DMS 273 (cell line): ENCODE measurements around the gene TSPAN31.
"Not testable (repeated sequence)": the region's sequence is repeated elsewhere in the genome, so short reads cannot be mapped to it uniquely, and the experiment has no call there.

ENCODE experiments used
- DNase-seq: peaks from one replicate; lab custom pipeline; 2025; ENCODE audit not compliant: unreplicated experiment; lab: John Stamatoyannopoulos, UW

The TSPAN31 gene

GRCh38 chr12:57721846-57722608, 22.8 kb upstream of the TSPAN31 start:
- not testable (repeated sequence) for DNase-seq

GRCh38 chr12:57722716-57723629, 21.9 kb upstream of the TSPAN31 start:
- DNase-seq, result peak; percentile 74

- no peak for DNase-seq
Measured at GRCh38 chr12:57723630-57723962, 21.2 kb upstream of the TSPAN31 start.

GRCh38 chr12:57724003-57724935, 20.6 kb upstream of the TSPAN31 start:
- no peak for DNase-seq

- DNase-seq, result no peak
Measured at GRCh38 chr12:57724936-57725740, 19.7 kb upstream of the TSPAN31 start.

GRCh38 chr12:57725851-57726150, 19.0 kb upstream of the TSPAN31 start:
- no peak for DNase-seq

GRCh38 chr12:57726151-57726883, 18.5 kb upstream of the TSPAN31 start:
- peak; percentile 93 for DNase-seq

GRCh38 chr12:57726884-57727757, 17.7 kb upstream of the TSPAN31 start:
- peak; percentile 52 for DNase-seq

GRCh38 chr12:57727758-57728395, 17.0 kb upstream of the TSPAN31 start:
- DNase-seq, result no peak

- no peak for DNase-seq
Measured at GRCh38 chr12:57729321-57729844, 15.5 kb upstream of the TSPAN31 start.

- DNase-seq, result no peak
Measured at GRCh38 chr12:57730336-57731067, 14.3 kb upstream of the TSPAN31 start.

GRCh38 chr12:57731411-57732080, 13.3 kb upstream of the TSPAN31 start:
- no peak for DNase-seq

- no peak for DNase-seq
Measured at GRCh38 chr12:57732270-57732669, 12.6 kb upstream of the TSPAN31 start.

- no peak for DNase-seq
Measured at GRCh38 chr12:57732726-57733593, 11.9 kb upstream of the TSPAN31 start.

- no peak for DNase-seq
Measured at GRCh38 chr12:57733928-57734327, 10.9 kb upstream of the TSPAN31 start.

- DNase-seq, result no peak
Measured at GRCh38 chr12:57734591-57734990, 10.2 kb upstream of the TSPAN31 start.
